Jurkat, Clone E6-1 (cell line): ENCODE data around the gene DUXA. TPM values are rescaled to one million over a fixed set of nuclear protein-coding genes. Genes with fewer than 3 reads are reported as not detected.
"Not testable (repeated sequence)": the region's sequence is repeated elsewhere in the genome, so short reads cannot be mapped to it uniquely, and the experiment has no call there.

Source experiments
- DNase-seq: peaks from one replicate; pipeline ENCODE4 v3.0.0-alpha.2; 2011; ENCODE audit warnings: low read depth, low spot score
- H3K4me3 ChIP-seq: 2 replicates; pipeline ENCODE4 v1.5.1; 2011; ENCODE audit warnings: mild to moderate bottlenecking, low read length, control low read depth, moderate library complexity
- polyA plus RNA-seq: library from polyadenylated mRNA; unstranded; fragments of >200 nt; gene quantifications from one replicate; pipeline ENCODE4 v1.2.1, GENCODE V29; 2012; ENCODE audit warnings: missing spikeins; ENCODE audit not compliant: insufficient read length, insufficient read depth

The DUXA gene
- not detected for polyA plus RNA-seq

DNA sequence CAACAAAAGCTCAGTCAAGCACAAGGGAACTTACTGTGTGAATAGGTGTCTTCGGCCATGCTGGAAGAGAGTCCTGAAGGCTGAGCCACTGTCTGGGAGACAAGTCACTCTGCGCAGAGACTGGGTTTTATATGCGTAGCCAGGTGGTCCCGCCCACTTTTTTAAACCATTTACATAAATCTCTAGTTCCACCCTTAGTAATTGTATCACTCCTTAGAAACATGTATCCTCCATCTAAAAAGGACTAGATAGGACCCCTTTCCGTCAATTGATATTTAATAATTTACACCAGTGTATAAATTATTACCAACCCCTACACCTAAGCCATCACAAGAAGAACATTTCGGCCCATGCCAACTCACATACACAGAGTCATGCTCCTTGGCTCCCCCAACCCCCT lies at the start of gene DUXA:
TSS of gene DUXA (minus strand) at position 101 of the 400 bp plus-strand sequence. CDS start at position 59, 42 bp downstream.
- no peak within 1 kb of the TSS for H3K4me3 ChIP-seq
- no peak for DNase-seq

DNA sequence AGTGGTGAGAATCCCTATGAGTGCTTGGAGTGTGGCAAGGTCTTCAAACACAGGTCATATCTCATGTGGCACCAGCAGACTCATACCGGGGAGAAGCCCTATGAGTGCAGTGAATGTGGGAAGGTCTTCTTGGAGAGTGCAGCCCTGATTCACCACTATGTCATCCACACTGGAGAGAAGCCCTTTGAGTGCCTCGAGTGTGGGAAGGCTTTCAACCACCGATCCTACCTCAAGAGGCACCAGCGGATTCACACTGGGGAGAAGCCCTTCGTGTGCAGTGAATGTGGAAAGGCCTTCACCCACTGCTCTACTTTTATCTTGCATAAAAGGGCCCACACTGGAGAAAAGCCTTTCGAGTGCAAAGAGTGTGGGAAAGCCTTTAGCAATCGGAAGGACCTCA lies 44.8 kb upstream of the DUXA start:
- no peak overlapping the region for H3K4me3 ChIP-seq
- DNase-seq = no peak

DNA sequence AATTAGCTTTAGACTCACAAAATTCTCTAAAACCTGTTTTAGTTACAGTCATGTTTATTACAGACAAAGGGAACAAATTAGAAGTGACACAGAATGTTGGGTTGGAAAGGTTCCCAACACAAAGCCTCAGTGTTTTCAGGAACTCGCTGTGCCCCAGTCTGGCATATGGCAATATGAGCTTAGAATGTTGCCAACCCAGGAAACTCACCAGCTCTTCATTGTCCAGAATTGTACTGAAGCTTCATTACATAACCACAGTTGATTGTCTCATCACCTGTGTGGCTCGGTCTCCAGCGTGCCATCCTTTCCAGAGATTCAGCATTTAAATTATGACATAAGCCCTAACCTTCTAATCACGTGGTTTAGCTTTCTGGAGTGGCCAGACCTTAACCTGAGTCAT lies 43.1 kb upstream of the DUXA start:
- no peak overlapping the region for H3K4me3 ChIP-seq
- DNase-seq = no peak

DNA sequence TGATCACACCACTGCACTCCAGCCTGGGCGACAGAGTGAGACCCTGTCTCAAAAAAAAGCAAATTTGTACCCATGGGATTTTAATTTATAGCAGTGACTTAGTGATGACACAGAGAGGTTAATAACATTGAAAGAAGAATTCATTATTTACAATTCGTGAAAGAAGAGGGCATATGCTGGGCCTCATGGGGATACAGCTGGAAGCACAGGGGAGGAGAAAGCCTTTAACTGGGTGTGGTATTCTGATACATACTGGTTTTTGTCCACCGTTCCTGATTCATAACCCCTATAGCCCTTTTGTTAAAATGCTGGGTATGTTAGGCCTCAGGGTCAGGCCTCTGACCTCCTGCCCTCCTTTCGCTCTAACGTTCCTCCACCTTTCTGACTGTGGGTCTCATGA lies 34.9 kb upstream of the DUXA start:
- H3K4me3 ChIP-seq = no peak overlapping the region
- DNase-seq = no peak

DNA sequence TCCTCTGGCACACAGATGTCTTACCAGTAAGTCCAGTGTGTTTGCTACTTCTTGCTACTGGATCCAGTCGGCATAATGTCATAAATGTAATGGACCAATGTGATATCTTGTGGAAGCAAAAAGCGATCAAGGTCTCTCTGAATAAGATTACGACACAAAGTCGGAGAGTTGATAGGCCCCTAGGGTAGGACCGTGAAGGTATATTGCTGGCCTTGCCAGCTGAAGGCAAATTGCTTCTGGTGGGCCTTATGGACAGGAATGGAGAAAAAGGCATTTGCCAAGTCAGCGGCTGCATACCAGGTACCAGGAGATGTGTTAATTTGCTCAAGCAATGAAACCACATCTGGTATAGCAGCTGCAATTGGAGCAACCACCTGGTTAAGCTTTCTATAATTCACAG lies 30.6 kb upstream of the DUXA start:
- not testable (repeated sequence) for H3K4me3 ChIP-seq, DNase-seq

DNA sequence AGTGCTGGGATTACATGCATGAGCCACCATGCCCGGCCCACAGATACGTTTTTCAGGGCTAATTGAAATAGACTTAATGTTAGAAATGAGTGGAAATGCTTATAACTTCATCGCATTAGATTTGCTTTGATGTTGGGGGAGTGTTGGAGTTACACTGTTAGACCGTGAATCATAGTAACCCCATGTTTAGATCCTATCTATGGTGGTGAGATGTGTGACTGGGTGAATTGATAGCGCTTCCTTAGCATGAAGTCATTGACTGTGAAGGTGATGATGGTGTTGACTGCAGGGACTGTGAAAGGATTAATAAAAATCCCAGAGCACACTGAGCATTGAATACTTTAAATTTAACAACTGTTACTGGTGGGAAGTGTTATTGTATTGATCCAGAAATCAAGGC lies 25.7 kb upstream of the DUXA start:
- H3K4me3 ChIP-seq = no peak overlapping the region
- peak; percentile 11 for DNase-seq

DNA sequence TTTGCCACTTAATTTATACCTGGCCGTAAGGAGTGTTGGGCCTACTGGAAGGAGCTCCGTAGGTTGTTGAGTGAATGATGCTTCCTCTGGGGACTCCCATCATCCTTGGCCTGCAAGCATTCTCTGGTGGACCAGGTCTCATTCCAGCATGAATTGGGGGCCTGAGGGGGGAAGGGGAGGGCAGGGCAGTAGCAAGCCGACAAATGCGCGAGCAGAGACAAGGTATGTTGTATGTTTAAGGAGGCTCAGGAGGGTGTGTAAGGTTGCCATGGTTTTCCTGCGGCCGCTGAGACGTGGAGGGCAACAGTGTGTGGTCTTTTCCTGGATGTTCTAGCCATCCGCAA lies 24.8 kb upstream of the DUXA start:
- H3K4me3 ChIP-seq = peak overlapping the region; percentile 90
- DNase-seq = no peak

DNA sequence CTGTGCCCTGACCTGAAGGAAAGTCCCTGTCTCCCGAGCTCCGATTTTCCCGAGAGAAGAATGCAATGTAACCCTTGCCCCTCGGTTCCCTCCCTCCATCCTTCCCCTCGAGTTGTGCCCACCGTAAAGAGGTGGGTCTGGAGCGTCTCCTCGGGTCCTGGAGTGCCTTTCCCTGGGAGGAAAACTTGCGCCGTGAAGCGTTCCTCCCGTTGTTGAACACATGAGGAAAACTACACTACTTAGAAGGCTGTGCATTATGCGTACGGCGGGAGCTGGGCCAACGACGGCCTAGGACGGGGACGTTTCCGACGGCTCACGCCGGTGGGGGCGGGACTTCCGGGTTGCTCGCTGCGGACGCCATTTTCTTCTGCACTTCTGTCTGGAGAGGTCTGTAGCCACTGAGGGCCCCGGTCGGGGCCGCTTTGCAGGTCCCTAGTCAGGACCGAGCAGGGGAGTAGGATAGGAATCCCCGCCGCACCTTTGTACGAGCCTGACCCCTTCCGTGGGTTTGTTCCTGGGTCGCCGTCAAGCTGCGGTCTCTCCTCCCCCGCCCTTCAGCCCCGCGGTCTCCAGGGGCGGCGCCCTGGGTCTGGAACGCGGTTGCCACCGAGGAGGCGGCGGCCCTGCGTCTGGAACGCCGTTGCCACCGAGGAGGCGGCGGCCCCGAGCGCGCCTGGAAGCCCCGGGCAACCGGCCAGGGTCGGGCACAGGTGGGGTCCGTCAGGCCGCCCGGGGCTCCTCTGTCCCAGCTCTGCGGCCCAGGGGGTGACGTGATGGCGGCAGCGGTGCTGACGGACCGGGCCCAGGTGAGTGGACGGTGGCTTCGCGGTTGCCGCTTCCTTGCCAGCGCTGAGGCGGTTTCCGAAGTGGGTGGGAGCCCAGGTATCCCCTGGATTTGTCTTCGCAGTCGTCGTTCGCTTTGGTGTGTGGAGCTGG lies 24.1 kb upstream of the DUXA start, which contains the start of gene ZNF264:
TSS of gene ZNF264 (plus strand) at position 360 of the 936 bp plus-strand sequence. CDS start at position 774, 414 bp downstream.
- H3K4me3 ChIP-seq = peak within 1 kb of the TSS; percentile 90
- DNase-seq = peak; percentile 82

DNA sequence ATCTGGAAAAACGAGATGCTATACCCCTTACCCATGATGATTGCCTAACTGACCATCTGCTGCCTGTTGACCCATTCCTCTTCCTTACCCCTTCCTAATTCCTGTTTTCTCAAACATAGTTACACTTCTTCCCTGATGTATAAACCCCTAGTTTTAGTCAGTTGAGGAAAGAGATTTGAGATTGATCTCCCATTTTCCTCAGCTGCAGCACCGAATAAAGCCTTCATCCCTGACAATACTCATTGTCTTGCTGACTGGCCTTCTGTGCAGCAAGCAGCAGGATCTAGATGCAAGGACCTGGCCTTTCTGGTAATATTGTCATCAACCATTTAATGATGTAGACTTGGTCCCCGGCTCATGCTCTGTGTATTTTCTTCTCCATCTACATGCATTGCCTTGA lies 23.0 kb upstream of the DUXA start:
- no peak for DNase-seq
- H3K4me3 ChIP-seq = no peak overlapping the region

DNA sequence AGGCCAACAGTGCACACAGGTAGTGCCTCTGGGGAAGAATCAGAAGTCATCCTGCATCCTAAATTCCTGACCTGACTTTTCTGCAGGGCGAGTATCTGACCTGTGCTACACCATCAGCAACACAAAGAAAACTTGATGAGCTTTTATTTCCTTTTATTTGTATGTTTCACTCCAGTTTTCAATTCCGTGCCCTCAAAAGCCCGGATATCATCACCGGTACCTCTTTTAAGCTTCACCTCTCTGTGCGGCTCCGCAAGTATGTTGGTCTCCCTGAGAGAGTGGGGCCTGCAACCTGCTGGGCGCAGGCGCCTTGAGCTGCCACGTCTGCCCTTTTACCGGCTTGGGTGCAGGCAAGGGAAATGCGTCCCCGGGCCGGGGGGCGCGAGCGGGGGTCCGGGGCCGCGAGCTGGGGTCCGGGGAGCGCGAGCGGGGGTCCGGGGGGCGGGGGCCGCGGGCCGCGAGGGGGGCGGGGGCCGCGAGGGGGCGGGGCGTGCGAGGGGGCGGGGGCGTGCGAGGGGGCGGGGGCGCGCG lies 4.3 kb upstream of the DUXA start:
- no peak for DNase-seq
- no peak overlapping the region for H3K4me3 ChIP-seq

DNA sequence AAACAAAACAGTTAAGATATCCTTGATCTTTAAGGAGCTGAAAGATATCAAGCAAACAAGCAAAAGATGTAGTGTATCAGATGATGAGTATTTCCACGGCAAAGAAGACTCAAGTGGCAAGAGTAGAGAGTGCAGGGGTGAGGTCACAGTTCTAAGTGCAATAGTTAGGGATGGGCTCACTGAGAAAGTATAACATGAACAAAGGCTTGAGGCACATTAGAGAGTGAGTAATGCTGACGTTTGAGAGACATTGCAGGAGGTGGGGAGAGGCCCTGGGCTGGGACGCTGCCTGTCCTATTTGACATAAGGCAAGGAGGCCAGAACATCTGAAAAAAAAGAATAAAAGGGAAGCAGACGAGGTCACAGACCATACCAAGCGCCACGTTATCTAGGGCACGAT lies 1.4 kb downstream of the DUXA start:
- no peak overlapping the region for H3K4me3 ChIP-seq
- no peak for DNase-seq

DNA sequence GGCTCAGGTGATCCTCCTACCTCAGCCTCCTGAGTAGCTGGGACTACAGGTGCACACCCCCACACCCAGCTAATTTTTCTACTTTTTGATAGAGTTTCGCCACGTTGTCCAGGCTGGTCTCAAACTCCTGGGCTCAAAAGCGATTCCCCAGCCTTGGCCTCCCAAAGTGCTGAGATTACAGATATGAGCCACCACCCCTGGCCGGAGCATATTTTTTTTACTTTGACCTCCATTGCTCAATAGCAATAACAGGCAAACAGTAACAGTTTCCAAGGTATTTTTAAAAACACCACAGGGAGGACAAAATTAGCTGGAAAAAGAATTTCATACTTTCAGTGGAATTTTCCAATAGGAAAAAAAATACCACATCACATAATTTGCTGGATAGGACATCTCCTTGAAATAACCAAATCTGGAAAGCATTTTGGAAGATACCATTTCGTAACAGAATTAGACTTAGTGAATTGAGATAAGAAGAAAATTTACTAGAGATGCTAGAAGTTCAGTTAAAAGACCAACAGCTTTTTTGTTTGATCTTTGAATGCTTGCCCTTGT lies 5.2 kb downstream of the DUXA start:
- DNase-seq = no peak
- H3K4me3 ChIP-seq = no peak overlapping the region

DNA sequence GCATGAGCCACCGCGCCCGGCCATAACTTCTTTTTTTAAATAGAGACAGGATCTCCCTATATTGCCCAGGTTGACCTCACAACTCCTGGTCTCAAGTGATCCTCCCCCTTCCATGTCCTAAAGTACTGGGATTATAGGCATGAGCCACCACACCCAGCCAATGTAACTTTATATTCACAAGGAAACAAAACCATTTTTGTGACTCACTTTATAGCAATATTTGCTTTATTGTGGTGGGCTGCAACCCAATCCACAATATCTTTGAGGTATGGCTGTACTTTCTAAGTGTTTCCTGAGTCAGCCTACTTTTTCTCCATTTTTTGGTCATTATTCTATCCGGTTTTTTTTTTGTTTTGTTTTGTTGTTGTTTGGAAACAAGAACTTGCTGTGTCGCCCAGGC lies 14.4 kb downstream of the DUXA start:
- DNase-seq = no peak
- H3K4me3 ChIP-seq = no peak overlapping the region

DNA sequence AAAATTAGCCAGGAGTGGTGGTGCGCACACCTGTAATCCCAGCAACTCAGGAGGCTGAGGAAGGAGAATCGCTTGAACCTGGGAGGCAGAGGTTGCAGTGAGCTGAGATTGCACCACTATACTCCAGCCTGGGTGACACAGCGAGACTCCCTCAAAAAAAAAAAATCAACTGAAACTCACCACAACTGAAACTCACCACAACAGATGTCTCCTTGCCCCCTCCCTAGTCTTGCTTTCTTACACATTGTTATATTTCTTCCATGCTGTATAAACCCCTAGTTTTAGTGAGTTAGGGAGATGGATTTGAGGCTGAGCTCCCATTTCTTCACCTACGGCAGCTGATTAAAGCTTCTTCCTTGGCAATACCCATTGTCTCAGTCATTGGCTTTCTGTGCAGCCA lies 25.6 kb downstream of the DUXA start:
- peak; percentile 78 for DNase-seq
- H3K4me3 ChIP-seq = peak overlapping the region; percentile 15; the same call in 1 of the 2 replicates

DNA sequence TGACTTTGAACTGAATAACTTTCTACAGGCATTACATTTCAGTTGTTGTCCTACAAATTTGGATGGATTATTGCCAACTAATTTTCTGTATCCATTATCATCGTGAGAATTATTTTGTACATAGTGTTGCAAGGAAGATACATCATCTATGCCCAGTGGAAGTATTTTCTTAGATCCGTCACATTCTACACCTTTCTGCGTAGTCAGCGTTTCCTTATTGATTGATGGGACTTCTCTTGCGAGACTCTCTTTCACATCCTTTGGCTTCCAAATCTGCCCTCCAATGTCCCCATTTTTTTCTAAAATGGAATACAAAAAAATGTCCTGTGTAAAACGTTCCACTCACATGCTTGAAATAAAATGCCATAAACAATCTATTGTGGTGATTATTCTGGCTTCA lies 31.5 kb downstream of the DUXA start:
- no peak for DNase-seq
- H3K4me3 ChIP-seq = no peak overlapping the region

DNA sequence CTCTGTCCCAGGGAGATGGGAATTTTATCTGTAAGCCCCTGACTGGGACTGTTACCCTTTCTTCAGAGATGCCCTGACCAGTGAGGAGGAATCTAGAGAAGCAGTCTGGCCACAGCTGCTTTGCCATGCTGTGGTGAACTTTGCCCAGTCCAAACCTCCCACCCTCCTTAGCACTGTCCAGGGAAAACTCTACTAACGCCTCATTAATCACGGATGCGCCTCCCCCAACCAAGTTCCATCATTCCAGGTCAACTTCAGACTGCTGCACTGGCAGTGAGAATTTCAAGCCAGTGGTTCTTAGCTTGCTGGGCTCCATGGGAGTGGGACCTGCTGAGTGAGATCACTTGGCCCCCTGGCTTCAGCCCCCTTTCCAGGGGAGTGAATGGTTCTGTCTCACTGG lies 39.9 kb downstream of the DUXA start:
- not testable (repeated sequence) for DNase-seq

DNA sequence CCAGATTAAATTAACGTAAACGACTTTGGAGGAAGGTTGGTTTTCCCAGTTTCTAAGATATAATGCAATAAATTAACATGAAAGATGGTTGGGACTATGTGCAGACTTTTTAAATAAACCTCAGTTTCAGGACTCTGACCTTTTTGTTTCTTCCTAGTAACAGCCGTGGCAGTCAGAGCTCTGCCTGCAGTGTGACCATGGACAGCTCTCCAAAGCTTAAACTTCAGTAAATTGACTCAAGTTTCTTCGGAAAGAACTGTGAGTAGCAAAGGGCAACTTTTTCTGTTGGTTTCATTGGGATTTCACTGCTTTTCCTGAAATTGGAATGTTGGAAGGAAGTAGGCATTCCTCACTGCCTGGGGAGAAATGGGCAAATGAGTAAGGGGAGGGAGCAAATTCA lies 43.4 kb downstream of the DUXA start:
- no peak overlapping the region for H3K4me3 ChIP-seq
- no peak for DNase-seq

More for the DNA sequence above, 39.9 kb downstream of the DUXA start:
- H3K4me3 ChIP-seq = not testable (repeated sequence)

DNA sequence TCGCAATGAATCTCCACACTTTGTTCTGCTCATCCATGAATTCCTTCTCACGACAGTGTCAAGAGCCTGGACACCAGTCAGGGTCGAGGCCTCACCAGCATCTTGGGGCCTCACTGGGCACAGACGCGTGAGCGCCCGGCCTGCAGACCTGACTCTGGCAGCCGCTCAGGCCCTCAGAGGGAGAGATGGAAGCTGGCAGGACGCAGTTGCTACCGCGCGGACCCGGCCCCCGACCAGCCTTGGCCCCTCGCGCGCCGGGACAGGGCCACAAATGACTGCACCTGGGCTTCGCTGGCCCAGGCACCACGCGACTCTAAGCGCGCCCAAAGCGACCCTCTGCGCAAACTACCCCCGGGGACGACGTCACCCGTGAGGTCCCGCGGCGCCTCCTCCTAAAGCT lies 48.4 kb downstream of the DUXA start:
- no peak overlapping the region for H3K4me3 ChIP-seq
- no peak for DNase-seq

DNA sequence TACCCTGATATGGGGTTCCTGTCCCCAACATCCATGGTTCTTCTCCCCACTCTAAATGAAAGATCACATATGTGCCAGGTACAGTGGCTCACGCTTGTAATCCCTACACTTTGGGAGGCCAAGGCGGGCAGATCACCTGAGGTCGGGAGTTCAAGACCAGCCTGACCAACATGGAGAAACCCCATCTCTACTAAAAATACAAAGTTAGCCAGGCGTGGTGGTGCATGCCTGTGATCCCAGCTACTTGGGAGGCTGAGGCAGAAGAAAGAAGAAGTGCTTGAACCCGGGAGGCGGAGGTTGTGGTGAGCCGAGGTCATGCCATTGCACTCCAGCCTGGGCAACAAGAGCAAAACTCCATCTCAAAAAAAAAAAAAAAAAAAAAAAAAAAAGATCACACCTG lies 53.8 kb downstream of the DUXA start:
- H3K4me3 ChIP-seq, DNase-seq: not testable (repeated sequence)

DNA sequence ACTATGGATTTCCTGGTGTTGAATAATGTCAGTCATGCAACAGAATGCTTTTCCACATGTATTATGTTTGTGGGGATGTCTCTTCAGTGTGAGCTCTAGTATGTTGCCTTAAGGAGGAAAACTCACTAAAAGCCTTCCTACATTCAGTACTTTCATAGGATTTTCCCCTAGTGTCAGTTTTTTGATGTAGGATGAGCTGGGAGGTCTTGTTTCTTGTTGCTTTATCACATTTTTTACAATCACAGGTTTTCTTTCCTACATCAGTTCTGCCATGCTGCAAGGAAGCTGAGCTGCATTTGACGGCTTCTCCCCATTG lies 56.0 kb downstream of the DUXA start:
- DNase-seq = no peak
- H3K4me3 ChIP-seq = no peak overlapping the region
